Fibroblast of skin of scalp (primary cell): ENCODE data around the gene MAML3.
A peak's percentile ranks its signal among the peaks of the same experiment; 100 is the strongest.

Experiments used
- DNase-seq: peaks from one replicate; pipeline ENCODE4 v3.0.0-alpha.2; 2013

Gene MAML3

GRCh38 chr4:139893801-139894200 is 260.2 kb downstream of the MAML3 start:
- no peak for DNase-seq

- DNase-seq: no peak
Measured at GRCh38 chr4:139892973-139893736, 260.8 kb downstream of the MAML3 start.

GRCh38 chr4:139890816-139891215 is 263.2 kb downstream of the MAML3 start:
- peak; percentile 43 for DNase-seq

- DNase-seq: no peak
Measured at GRCh38 chr4:139889901-139890300, 264.1 kb downstream of the MAML3 start.

GRCh38 chr4:139889264-139889663 is 264.7 kb downstream of the MAML3 start:
- DNase-seq: no peak

GRCh38 chr4:139887962-139888735 is 265.8 kb downstream of the MAML3 start:
- DNase-seq: peak; percentile 24

GRCh38 chr4:139887376-139887802 is 266.6 kb downstream of the MAML3 start:
- DNase-seq: no peak

GRCh38 chr4:139886798-139887197 is 267.2 kb downstream of the MAML3 start:
- DNase-seq: no peak

GRCh38 chr4:139884438-139884837 is 269.5 kb downstream of the MAML3 start:
- no peak for DNase-seq

GRCh38 chr4:139880841-139881240 is 273.1 kb downstream of the MAML3 start:
- no peak for DNase-seq

GRCh38 chr4:139878050-139878449 is 275.9 kb downstream of the MAML3 start:
- no peak for DNase-seq

- no peak for DNase-seq
Measured at GRCh38 chr4:139876337-139876941, 277.5 kb downstream of the MAML3 start.

- no peak for DNase-seq
Measured at GRCh38 chr4:139875411-139875825, 278.6 kb downstream of the MAML3 start.

GRCh38 chr4:139873111-139873860 is 280.7 kb downstream of the MAML3 start:
- DNase-seq: peak; percentile 35

GRCh38 chr4:139872274-139872673 is 281.7 kb downstream of the MAML3 start:
- peak; percentile 85 for DNase-seq

- DNase-seq: no peak
Measured at GRCh38 chr4:139869810-139870209, 284.2 kb downstream of the MAML3 start.

GRCh38 chr4:139866276-139866962 is 287.6 kb downstream of the MAML3 start:
- no peak for DNase-seq

- DNase-seq: no peak
Measured at GRCh38 chr4:139865537-139865936, 288.4 kb downstream of the MAML3 start.

- no peak for DNase-seq
Measured at GRCh38 chr4:139863531-139863930, 290.5 kb downstream of the MAML3 start.

GRCh38 chr4:139861471-139861870 is 292.5 kb downstream of the MAML3 start:
- no peak for DNase-seq

GRCh38 chr4:139860435-139861024 is 293.5 kb downstream of the MAML3 start:
- DNase-seq: no peak

- DNase-seq: no peak
Measured at GRCh38 chr4:139859876-139860275, 294.1 kb downstream of the MAML3 start.
